Activated CD4-positive, alpha-beta T cell treated with anti-CD3 and anti-CD28 coated beads for 1 hour (primary cell): ENCODE results near the gene NDFIP2.
"Not testable (repeated sequence)": the region's sequence is repeated elsewhere in the genome, so short reads cannot be mapped to it uniquely, and the experiment has no call there.

ENCODE experiments used
- DNase-seq: peaks from one replicate; pipeline ENCODE4 v3.0.0-alpha.2; 2020

NDFIP2 gene

DNA sequence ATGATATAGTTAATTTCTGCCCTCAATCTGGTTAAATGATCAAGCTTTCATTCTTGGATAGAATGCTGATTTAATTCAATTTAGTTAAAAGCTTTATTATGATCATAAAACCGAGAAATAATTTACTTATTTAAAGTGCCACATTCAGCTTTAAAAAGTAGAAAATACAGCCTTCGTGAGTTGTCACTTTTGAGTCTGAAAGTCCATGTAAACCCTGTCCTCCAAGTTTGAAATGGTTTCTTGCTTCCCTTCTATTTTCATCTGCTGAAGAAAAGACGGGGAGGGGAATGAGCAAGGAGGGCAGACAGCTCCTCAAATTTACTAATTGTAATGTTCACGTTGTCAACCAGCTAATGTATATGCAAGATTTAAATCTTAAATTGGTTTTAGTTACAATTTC is 59.5 kb downstream of the NDFIP2 start:
- DNase-seq: no peak

GRCh38 chr13:79541426-79542049 is 60.6 kb downstream of the NDFIP2 start:
- no peak for DNase-seq

GRCh38 chr13:79543883-79544282 is 62.9 kb downstream of the NDFIP2 start:
- DNase-seq: no peak

GRCh38 chr13:79547211-79548195 is 66.5 kb downstream of the NDFIP2 start:
- DNase-seq: no peak

- no peak for DNase-seq
Measured at GRCh38 chr13:79548902-79549301, 67.9 kb downstream of the NDFIP2 start.

DNA sequence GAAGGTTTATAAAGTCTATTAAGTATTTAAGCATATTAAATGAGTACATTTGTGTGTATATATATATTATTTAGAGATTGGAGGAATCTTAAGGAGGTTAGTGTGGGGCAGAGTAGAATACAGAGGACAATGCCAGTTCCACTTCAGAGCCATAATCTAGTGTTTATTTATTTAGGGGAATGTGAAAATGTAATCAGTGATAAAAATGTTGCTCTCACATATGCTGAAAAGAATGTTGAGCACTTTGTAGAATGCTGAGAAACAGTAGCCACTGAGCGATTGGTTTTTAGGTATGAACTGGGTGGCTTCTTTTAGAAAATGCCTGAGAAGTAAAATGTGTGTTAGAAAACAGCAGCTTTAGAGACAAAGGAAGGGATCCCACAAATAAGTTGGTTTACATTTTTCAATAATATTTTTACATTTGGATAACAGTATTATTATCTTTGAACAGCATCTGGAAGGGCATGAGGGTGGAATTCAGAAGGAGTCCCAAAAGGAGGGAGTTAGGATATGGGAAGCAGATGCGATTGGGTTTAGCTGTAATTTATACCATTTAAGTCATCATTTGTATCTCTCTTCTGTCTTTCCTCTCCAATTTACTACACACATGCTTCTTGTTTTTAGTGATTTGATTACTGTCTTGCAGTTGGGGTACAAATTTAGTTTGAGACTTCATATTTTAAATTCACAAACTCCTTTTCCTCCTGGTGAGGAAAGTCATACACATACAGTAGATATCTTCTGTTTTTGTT is 68.6 kb downstream of the NDFIP2 start:
- no peak for DNase-seq

DNA sequence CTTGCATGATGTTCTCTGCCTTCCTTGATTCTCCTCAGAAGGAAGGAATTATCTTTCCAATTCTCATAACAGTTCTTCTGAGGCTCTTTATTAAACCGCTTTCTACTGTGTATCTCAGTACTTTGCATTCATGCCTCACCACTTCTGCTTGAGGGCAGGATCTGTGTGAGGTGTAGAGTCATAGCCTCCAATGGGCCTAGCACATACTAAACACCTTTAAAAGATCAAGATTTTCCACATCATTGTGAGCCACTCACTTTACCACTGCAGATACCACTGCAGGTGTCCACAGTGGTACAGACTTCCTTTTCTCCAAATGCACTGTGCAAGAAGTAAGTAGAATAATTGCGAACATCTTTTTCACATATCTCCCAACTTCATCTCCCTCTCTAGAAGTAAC is 76.7 kb downstream of the NDFIP2 start:
- DNase-seq: no peak

DNA sequence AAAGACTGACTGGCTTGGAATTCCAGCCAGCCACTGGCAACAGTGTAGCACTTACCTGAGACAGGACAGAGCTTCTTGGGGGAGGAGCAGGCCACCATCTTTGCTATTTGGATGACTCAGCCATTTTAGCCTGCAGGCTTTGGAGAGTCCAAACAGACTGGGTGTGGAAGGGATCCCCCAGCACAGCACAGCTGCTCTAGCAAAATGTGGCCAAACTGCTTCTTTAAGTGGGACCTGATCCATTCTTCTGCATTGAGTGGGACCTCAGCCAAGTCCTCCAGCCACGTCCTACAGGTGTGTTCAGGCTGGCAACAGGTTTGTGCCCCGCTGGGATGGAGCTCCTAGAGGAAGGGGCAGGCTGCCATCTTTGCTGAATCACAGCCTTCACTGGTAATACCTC is 80.0 kb downstream of the NDFIP2 start:
- DNase-seq: no peak

DNA sequence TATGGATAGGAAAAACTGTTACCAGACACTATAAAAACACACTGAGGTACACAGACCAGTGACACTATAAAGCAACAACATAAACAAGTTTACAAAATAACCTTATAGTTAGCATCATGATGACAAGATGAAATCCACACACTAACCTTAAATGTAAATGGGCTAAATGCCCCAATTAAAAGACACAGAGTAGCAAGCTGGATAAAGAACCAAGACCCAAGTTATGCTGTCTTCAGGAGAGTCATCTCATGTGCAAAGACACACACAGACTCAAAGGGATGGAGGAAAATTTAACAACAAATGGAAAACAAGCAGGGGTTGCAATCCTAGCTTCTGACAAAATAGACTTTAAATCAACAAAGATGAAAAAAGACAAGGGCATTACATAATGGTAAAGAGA is 81.6 kb downstream of the NDFIP2 start:
- no peak for DNase-seq

GRCh38 chr13:79566118-79566517 is 85.2 kb downstream of the NDFIP2 start:
- DNase-seq: no peak

GRCh38 chr13:79571147-79571546 is 90.2 kb downstream of the NDFIP2 start:
- no peak for DNase-seq

- not testable (repeated sequence) for DNase-seq
Measured at GRCh38 chr13:79573892-79574291, 92.9 kb downstream of the NDFIP2 start.

GRCh38 chr13:79581870-79582315 is 100.9 kb downstream of the NDFIP2 start:
- no peak for DNase-seq

DNA sequence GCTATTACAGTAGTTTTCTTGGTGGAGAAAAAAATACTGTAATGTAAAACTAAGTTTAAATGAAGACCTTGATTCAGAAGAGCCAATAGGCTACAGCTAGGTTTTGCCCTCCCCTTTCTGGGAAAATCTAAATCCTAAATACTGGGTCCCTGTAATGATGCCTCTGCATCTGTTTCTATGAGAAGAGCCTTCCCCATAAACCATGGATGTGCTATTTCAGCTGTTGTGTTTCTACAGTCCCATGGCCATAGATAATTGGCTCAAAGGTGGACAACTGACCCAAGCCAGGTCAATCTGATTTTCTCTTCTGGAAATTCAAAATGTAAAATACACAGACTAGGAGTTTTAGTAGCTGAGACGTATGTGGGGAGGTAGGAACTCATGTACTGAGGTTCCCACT is 101.9 kb downstream of the NDFIP2 start:
- DNase-seq: no peak

DNA sequence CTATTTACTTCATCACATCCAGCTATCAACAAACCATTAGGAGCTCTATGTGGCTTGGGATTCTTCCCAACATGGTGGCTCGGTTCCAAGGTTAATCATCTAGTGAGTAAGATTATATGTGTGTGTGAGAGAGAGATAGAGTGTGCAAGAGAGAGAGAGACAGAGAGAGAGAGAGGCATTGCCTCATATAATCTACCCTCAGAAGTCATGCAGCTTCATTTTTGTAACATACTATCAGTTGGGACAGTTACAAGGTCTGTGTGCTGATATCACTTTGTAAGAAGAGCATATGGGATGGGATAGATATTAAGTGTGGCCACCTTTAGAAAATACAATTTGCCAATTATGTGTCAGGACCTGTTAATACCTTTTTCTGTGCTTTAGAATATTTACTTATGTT is 104.1 kb downstream of the NDFIP2 start:
- DNase-seq: no peak

DNA sequence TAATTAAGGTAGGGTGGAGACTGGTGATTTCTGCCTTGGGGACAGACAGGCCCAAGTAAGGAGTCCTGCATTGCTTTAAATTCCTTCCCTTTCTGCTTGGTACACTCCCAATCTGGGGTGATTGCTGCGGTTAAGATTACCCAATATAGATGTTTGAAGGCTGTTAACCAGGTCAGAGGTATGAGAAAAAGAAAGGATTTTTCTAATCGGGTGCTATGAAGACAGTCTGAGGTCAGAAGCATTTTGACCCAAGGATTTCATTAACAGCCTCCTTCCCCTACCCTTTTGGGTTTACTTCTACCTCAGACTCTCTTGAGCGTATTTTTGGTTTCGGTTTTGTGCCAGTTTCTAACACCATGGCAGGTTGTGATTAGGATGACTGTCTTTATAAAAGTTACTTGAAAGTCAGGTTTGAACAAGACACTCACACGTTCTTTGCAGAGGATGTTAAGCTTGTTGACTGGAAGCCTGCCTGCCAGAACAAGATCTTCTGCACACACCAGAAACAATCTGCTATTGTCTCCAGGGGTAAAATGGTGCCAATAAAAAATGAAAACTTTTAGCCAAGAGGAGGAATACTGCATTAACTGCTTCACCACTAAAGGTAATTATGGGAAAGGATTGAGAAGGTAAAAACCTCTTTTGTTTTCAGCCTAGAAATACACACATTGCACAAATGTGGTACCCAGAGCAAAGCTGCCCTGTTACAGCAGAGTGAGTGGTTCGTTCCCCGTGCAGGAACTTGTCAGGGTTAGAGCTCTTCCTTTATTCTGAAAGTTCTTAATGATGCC is 108.8 kb downstream of the NDFIP2 start:
- no peak for DNase-seq

GRCh38 chr13:79590394-79590676 is 109.4 kb downstream of the NDFIP2 start:
- no peak for DNase-seq

DNA sequence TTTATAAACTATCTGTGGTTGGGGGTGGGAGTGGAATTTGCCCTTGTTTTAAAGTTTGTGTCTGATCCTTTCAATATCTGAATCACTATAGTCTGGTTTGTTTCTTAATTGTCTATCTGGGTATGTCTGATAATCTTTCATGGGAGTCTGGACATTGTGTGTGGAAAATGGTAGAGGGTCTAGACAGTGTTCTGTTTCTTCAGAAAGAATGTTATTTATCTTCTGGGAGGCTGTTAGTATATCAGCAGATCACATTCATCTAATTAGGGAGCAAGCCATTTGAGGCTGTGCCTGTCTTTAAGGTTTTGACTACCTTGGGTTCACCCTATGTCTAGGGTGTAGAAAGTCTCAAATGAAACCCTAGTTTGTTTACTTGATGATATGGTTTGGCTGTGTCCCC is 110.5 kb downstream of the NDFIP2 start:
- no peak for DNase-seq

DNA sequence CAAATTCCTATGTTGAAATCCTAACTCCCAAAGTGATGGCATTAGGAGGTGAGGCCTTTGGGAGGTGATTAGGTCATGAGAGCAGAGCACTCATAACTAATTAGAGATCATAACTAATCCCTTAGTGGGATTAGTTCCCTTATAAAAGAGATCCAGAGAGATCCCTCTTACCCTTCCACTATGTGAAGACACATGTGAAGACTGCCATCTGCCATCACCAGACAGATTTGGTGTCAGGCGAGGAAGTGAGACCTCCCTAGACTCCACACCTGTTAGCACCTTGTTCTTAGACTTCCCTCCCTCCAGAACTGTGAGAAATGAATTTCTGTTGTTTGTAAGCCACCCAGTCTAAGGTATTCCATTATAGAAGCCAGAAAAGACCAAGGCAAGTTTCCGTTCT is 112.2 kb downstream of the NDFIP2 start:
- DNase-seq: no peak

DNA sequence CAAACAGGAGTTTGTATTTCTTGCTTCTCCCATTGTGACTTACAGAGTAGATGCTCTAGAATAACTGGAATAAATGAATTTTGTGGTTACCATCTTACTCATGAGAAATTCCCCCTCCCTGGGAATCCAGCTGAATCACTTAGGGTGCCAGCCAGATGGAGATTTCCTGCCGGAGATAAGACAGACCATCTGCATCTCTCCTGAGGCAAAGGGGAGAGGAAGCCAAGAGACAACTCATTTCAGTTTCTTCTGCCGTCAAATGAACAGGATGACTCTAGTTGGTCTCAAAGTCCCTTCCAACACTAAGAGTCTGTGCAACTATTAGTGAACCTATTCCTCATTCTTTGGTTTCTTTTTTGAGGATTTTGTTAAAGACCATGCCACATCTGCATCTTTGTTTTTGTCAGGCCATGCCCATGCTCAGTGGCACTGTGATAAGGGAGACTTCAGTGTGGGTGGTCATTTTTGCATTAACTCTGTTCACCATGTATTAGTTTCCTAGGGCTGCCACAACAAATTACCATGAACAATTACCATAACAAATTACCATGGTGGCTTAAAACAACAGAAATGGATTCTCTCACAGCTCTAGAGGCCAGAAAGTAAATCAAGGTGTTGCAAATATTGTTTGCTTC is 112.8 kb downstream of the NDFIP2 start:
- no peak for DNase-seq

GRCh38 chr13:79600146-79600545 is 119.2 kb downstream of the NDFIP2 start:
- not testable (repeated sequence) for DNase-seq

DNA sequence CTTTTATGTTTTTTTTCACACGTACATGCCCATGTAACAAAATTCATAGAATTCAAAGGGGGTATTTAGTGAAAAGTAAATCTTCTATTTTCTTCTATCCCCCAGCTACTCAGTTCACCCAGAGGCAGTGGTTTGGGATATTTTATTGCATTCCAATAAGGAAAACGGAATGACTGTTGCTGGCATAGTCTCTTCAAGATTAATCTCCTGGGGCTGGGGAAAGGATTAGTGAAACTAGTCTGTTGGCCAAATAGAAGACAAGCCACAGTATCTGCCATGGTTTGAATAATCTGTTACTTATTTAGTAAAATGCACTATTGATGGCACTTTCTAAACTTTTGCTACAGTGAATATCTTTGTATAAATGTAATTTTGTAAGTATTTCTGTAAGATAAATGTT is 122.0 kb downstream of the NDFIP2 start:
- DNase-seq: no peak
